IMR-90 (cell line): ENCODE data around the gene SLC39A3. TPM values are rescaled to one million over a fixed set of nuclear protein-coding genes. Genes with fewer than 3 reads are reported as not detected.

Experiments used
- ATAC-seq: fragments of 200-7000 bp; cut with Tn5 transposase; 2 replicates; pipeline ENCODE4 v1.9.1; 2020; ENCODE audit warnings: low read depth, mild to moderate bottlenecking, moderate library complexity
- BruUV-seq: library from RNA; stranded (reverse); fragments of 400-500 nt; replicated peaks from 2 replicates; lab custom pipeline; 2021; lab: Mats Ljungman, UMichigan
- CTCF ChIA-PET: fragments of 300-600 bp; formaldehyde crosslinking; extraction: SDS; loops from one replicate; lab custom pipeline; 2021; ENCODE audit warnings: antibody characterized with exemption; lab: Yijun Ruan, JAX
- POLR2A ChIA-PET: fragments of 300-600 bp; sonication (Branson Sonifier 250); formaldehyde crosslinking; loops from one replicate; lab custom pipeline; 2022; ENCODE audit warnings: antibody characterized with exemption; ENCODE audit not compliant: unreplicated experiment; lab: Charles Lee
- DNase-seq: peaks from one replicate; pipeline ENCODE4 v3.0.0; 2013
- H2AFZ ChIP-seq: replicated peaks from 2 replicates; pipeline ENCODE3; 2013; ENCODE audit warnings: low read length, mild to moderate bottlenecking; ENCODE audit not compliant: poor library complexity
- H2AK5ac ChIP-seq: 2 replicates; pipeline ENCODE4 v1.6.1; 2013; ENCODE audit warnings: low read depth, low read length, inconsistent platforms
- H2AK9ac ChIP-seq: replicated peaks from 2 replicates; pipeline ENCODE3; 2013; ENCODE audit warnings: mild to moderate bottlenecking, low read depth, low read length, moderate library complexity; ENCODE audit not compliant: poor library complexity
- H2BK120ac ChIP-seq: 2 replicates; pipeline ENCODE4 v1.6.1; 2013; ENCODE audit warnings: low read depth, low read length, inconsistent platforms
- H2BK15ac ChIP-seq: 3 replicates; pipeline ENCODE4 v1.6.1; 2013; ENCODE audit warnings: low read depth, low read length, inconsistent platforms
- H2BK20ac ChIP-seq: 2 replicates; pipeline ENCODE4 v1.6.1; 2013; ENCODE audit warnings: low read depth, mild to moderate bottlenecking, inconsistent platforms, low read length, moderate library complexity
- H2BK5ac ChIP-seq: 2 replicates; pipeline ENCODE4 v1.6.1; 2013; ENCODE audit warnings: mild to moderate bottlenecking, low read depth, low read length, inconsistent platforms; ENCODE audit not compliant: poor library complexity, severe bottlenecking
- H3K14ac ChIP-seq: replicated peaks from 2 replicates; pipeline ENCODE4 v1.6.1; 2013; ENCODE audit warnings: low read depth, low read length, inconsistent platforms
- H3K18ac ChIP-seq: 2 replicates; pipeline ENCODE4 v1.6.1; 2013; ENCODE audit warnings: low read depth, low read length, control low read depth
- H3K23ac ChIP-seq: 2 replicates; pipeline ENCODE4 v1.6.1; 2013; ENCODE audit warnings: low read depth, low read length, inconsistent platforms
- H3K27ac ChIP-seq: 2 replicates; pipeline ENCODE4 v1.5.1; 2013; ENCODE audit warnings: mild to moderate bottlenecking, control low read depth, low read length; ENCODE audit not compliant: insufficient read depth
- H3K27me3 ChIP-seq: 2 replicates; pipeline ENCODE4 v1.6.1; 2013; ENCODE audit warnings: low read length; ENCODE audit not compliant: control insufficient read depth, insufficient read depth
- H3K36me3 ChIP-seq: 2 replicates; pipeline ENCODE4 v1.6.1; 2013; ENCODE audit warnings: low read length, mixed read lengths; ENCODE audit not compliant: control insufficient read depth, insufficient read depth
- H3K4ac ChIP-seq: 2 replicates; pipeline ENCODE4 v1.6.1; 2013; ENCODE audit warnings: low read depth, low read length, inconsistent platforms
- H3K4me1 ChIP-seq: 2 replicates; pipeline ENCODE4 v1.6.1; 2013; ENCODE audit warnings: low read length, mixed read lengths; ENCODE audit not compliant: control insufficient read depth, insufficient read depth
- H3K4me2 ChIP-seq: 2 replicates; pipeline ENCODE4 v1.6.1; 2013; ENCODE audit warnings: low read depth, mild to moderate bottlenecking, control low read depth, low read length, moderate library complexity
- H3K4me3 ChIP-seq: 2 replicates; pipeline ENCODE4 v1.5.1; 2013; ENCODE audit warnings: low read depth, mild to moderate bottlenecking, control low read depth, low read length, moderate library complexity; ENCODE audit not compliant: insufficient read depth
- H3K56ac ChIP-seq: 2 replicates; pipeline ENCODE4 v1.6.1; 2013; ENCODE audit warnings: low read length, inconsistent platforms; ENCODE audit not compliant: insufficient read depth; ENCODE audit errors: extremely low read depth
- H3K79me1 ChIP-seq, 2 experiments: 2 replicates each; pipeline ENCODE4 v1.6.1; 2013; ENCODE audit warnings: low read length in 2 of 2, inconsistent platforms in 1 of 2, low read depth in 1 of 2
- H3K9ac ChIP-seq: 2 replicates; pipeline ENCODE4 v1.6.1; 2013; ENCODE audit warnings: low read depth, low read length, control low read depth
- H3K9me1 ChIP-seq: 2 replicates; pipeline ENCODE4 v1.6.1; 2013; ENCODE audit warnings: low read length, inconsistent platforms; ENCODE audit not compliant: insufficient read depth
- H3K9me3 ChIP-seq: 2 replicates; pipeline ENCODE4 v1.6.1; 2013; ENCODE audit warnings: low read length; ENCODE audit not compliant: control insufficient read depth, insufficient read depth
- H4K20me1 ChIP-seq: 2 replicates; pipeline ENCODE4 v1.6.1; 2013; ENCODE audit warnings: low read length, inconsistent platforms; ENCODE audit not compliant: insufficient read depth
- H4K5ac ChIP-seq: 2 replicates; pipeline ENCODE4 v1.6.1; 2013; ENCODE audit warnings: mild to moderate bottlenecking, low read depth, low read length, control low read depth
- H4K8ac ChIP-seq, 2 experiments: 2 replicates each; pipeline ENCODE4 v1.6.1; 2013; ENCODE audit warnings: low read depth in 2 of 2, low read length in 2 of 2, control low read depth in 1 of 2, inconsistent platforms in 1 of 2
- H4K91ac ChIP-seq: 2 replicates; pipeline ENCODE4 v1.6.1; 2013; ENCODE audit warnings: low read depth, low read length, inconsistent platforms; ENCODE audit not compliant: insufficient read depth
- ELK1 ChIP-seq: fragments of 150-350 bp; IDR thresholded peaks from 2 replicates; pipeline ENCODE4 v1.6.1; 2016; ENCODE audit warnings: low read depth, mild to moderate bottlenecking, low read length, moderate library complexity, borderline replicate concordance
- MAFK ChIP-seq: IDR thresholded peaks from 2 replicates; pipeline ENCODE4 v1.6.1; 2012; ENCODE audit warnings: low read depth, low read length, improper control_type of control experiment
- MAZ ChIP-seq: IDR thresholded peaks from 2 replicates; pipeline ENCODE4 v1.6.1; 2012; ENCODE audit warnings: low read depth, mild to moderate bottlenecking, low read length, improper control_type of control experiment, moderate library complexity, borderline replicate concordance
- NFE2L2 ChIP-seq: fragments of 150-350 bp; IDR thresholded peaks from 2 replicates; pipeline ENCODE4 v1.6.1; 2016; ENCODE audit warnings: low read depth, mild to moderate bottlenecking, low read length
- POLR2A ChIP-seq: IDR thresholded peaks from 2 replicates; pipeline ENCODE4 v1.6.1; 2012; ENCODE audit warnings: mild to moderate bottlenecking, low read depth, low read length
- RFX5 ChIP-seq: IDR thresholded peaks from 2 replicates; pipeline ENCODE4 v1.8.0; 2012; ENCODE audit warnings: low read depth, mild to moderate bottlenecking, low read length, moderate library complexity
- USF2 ChIP-seq: fragments of 150-350 bp; IDR thresholded peaks from 2 replicates; pipeline ENCODE4 v1.6.1; 2017; ENCODE audit warnings: mild to moderate bottlenecking, antibody characterized with exemption, low read length, low read depth
- WGBS, 2 experiments: methylation state at CpG; one replicate each; pipeline versions ENCODE4 v1.1.5 to v1.1.7; 2013; ENCODE audit warnings: missing lambda C conversion rate in 2 of 2; ENCODE audit not compliant: insufficient read length in 1 of 2; ENCODE audit errors: extremely low coverage in 2 of 2; 5-methylcytosine and 5-hydroxymethylcytosine counted together
- dilution Hi-C: fragments of 300-500 bp; cut with HindIII; formaldehyde crosslinking; loops from one replicate; pipeline ENCODE4 v1.14.3; 2018; ENCODE audit warnings: low sequenced_read_pairs; ENCODE audit not compliant: unreplicated experiment
- in situ Hi-C: fragments of 300-500 bp; cut with MboI; formaldehyde crosslinking; loops from 3 replicates; pipeline ENCODE4 v1.14.3; 2019; ENCODE audit warnings: low sequenced_read_pairs, inconsistent platforms, mixed read lengths
- intact Hi-C: fragments of 100-400 bp; cut with micrococcal nuclease; formaldehyde crosslinking; loops from 2 replicates; pipeline ENCODE4 v1.10.0; 2022
- polyA plus RNA-seq, 3 experiments: library from polyadenylated mRNA; depleted of rRNA; stranded (reverse); fragments of >200 nt; gene quantifications; 2 replicates each; pipeline ENCODE4 v1.2.3, GENCODE V29; 2012; ENCODE audit warnings: low replicate concordance in 1 of 3
- total RNA-seq: library from RNA; depleted of rRNA; stranded (reverse); fragments of >200 nt; gene quantifications from 2 replicates; pipeline ENCODE4 v1.2.3, GENCODE V29; 2012

The SLC39A3 gene
- total and polyA plus RNA-seq, 2 of the 4 experiments (the other 2 are of a cell fraction): 12.4 to 38.2 TPM

GRCh38 chr19:2720777-2721569 lies 18.8 kb downstream of the SLC39A3 start, which contains the start of gene DIRAS1:
Gene DIRAS1 (minus strand): TSS chr19:2721372. CDS start chr19:2717806, 3,566 bp downstream.
- in situ Hi-C loops (no loop called here), dilution Hi-C loops (no loop called here), intact Hi-C loops (no loop called here)
- TF ChIP-seq RFX5 (no peak), NFE2L2 (no peak), MAZ (no peak), USF2 (no peak), ELK1 (no peak), MAFK (no peak), POLR2A (no peak)
- Histone ChIP-seq H3K4ac (peak within 1 kb of the TSS; percentile 43), H2BK120ac (no peak within 1 kb of the TSS), H2AK9ac (peak within 1 kb of the TSS; percentile 91), H3K56ac (no peak within 1 kb of the TSS), H4K5ac (no peak within 1 kb of the TSS), H3K27me3 (no peaks in the 10 kb centered on the region; the same call in 1 of the 2 replicates), H2BK5ac (no peak within 1 kb of the TSS), H4K8ac (0 out of 4 replicates have a peak within 1 kb of the TSS, but pooled peaks of 1 of the 2 experiments have one; percentile 16), H3K18ac (no peak within 1 kb of the TSS), H3K4me3 (peak within 1 kb of the TSS; percentile 52), H3K27ac (no peak within 1 kb of the TSS), H3K9ac (no peak within 1 kb of the TSS), H3K4me1 (peaks cover 17% of the 10 kb centered on the region), H2AFZ (peak within 1 kb of the TSS; percentile 84), H2BK20ac (no peak within 1 kb of the TSS), H3K79me1 (peaks cover 0 to 10% of the 10 kb centered on the region in 2 experiments; a peak in 1 of 4 replicates), H2AK5ac (peak within 1 kb of the TSS; percentile 68; the same call in 1 of the 2 replicates), H3K23ac (no peak within 1 kb of the TSS), H3K9me1 (peaks cover 7% of the 10 kb centered on the region; the same call in 1 of the 2 replicates), H3K14ac (no peak within 1 kb of the TSS), H2BK15ac (peak within 1 kb of the TSS; percentile 55; the same call in 1 of the 3 replicates), H4K91ac (no peak within 1 kb of the TSS), H4K20me1 (no peaks in the 10 kb centered on the region; the same call in 1 of the 2 replicates), H3K36me3 (peaks cover 4% of the 10 kb centered on the region; the same call in 1 of the 2 replicates), H3K4me2 (peak within 1 kb of the TSS; percentile 71), H3K9me3 (peaks cover under 1% of the 10 kb centered on the region; the same call in 1 of the 2 replicates)
- ChIA-PET POLR2A (no interaction called here), CTCF (no interaction called here)
- WGBS, 2 experiments: 3% methylated on average over 7 of the region's 100 CpGs; no CpG with 5 or more reads in 1 of the 2 experiments
- BruUV-seq: no TSS peak
- DNase-seq: no peak
- ATAC-seq: peak; percentile 22
